T-helper 2 cell treated with Interferon-gamma antibody and Interleukin-4, amounts not matched to agents 5 μg/mL and 100 μg/mL, for 36 hours (primary cell): ENCODE results near the gene PPP1R13L.

Experiments used
- DNase-seq: peaks from one replicate; pipeline ENCODE4 v3.0.0; 2021; ENCODE audit warnings: low spot score
- H3K27ac Mint-ChIP-seq: one replicate; pipeline ENCODE4 v1.8.0; 2021; ENCODE audit warnings: mild to moderate bottlenecking, mixed read lengths
- H3K27me3 Mint-ChIP-seq: one replicate; pipeline ENCODE4 v1.8.0; 2021; ENCODE audit warnings: low read depth, mixed read lengths
- H3K36me3 Mint-ChIP-seq: one replicate; pipeline ENCODE4 v1.8.0; 2021; ENCODE audit warnings: low read depth, mixed read lengths
- H3K4me1 Mint-ChIP-seq: one replicate; pipeline ENCODE4 v1.8.0; 2021; ENCODE audit warnings: low read depth, mixed read lengths
- H3K4me3 Mint-ChIP-seq: one replicate; pipeline ENCODE4 v1.8.0; 2022; ENCODE audit warnings: mild to moderate bottlenecking, moderate library complexity, mixed read lengths
- H3K9me3 Mint-ChIP-seq: one replicate; pipeline ENCODE4 v1.8.0; 2021; ENCODE audit warnings: mixed read lengths

The PPP1R13L gene

DNA sequence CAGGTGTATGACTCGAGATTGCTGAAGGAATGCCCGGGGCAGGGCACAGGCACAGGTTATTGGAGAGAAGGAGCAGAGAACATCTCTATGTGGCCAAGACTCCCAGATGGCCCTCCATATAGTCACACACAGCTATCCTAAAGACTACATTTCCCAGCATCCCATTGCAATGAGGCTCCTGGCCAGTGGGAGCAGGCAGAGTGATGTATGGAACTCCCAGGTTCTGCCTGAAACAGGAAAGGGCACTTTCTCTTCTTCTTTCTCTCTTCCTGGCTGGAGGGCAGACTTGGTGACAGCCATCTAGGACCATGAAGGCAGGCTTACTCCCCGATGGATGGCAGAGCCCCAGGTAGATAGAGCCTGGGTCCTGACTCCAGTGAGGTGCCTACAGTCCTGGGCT is 13.5 kb downstream of the PPP1R13L start:
- H3K27me3 Mint-ChIP-seq: peaks cover 10% of the 10 kb centered on the region
- H3K9me3 Mint-ChIP-seq: no peaks in the 10 kb centered on the region

DNA sequence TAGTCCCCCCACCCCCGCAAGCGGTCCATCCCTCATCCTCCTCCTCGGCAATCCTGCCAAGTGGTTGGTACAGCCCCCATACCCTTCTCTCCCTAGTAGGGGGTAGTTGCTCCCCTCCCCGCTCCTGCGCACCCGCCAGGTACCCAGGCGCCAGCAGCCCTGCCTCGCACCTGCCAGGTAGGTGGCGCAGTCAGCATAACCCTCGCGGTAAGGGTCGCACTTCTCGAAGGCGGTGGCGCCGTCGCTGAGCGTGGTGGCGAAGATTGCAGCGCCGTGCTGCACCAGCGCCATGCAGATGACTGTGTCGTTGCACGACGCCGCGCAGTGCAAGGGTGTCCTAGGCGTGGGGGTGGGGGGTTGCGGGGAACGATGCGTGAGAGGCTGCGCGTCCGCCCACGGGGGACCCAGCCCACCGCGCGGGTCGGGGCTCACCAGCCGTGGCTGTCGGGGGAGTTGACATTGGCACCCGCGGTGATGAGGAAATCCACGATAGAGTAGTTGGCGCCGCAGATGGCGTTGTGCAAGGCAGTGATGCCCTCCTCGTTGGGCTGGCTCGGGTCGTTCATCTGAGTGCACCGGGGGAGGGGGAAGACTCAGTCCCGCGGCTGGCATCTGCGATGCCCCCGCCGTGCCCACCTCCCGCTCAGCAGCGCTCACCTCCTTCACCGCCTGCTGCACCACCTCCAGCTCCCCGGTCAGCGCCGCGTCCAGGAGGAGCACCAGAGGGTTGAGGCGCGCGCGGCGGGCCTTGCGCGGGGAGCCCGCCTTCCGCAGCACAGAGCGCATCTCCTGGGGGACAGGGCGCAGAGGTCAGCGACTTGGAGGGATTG is 19.3 kb downstream of the PPP1R13L start:
- peaks cover 24% of the 10 kb centered on the region for H3K27me3 Mint-ChIP-seq
- H3K36me3 Mint-ChIP-seq: no peaks in the 10 kb centered on the region
- no peak overlapping the region for H3K4me3 Mint-ChIP-seq
- no peaks in the 10 kb centered on the region for H3K4me1 Mint-ChIP-seq
- no peak for DNase-seq
- no peak overlapping the region for H3K27ac Mint-ChIP-seq
- no peaks in the 10 kb centered on the region for H3K9me3 Mint-ChIP-seq

More for the DNA sequence above, 13.5 kb downstream of the PPP1R13L start:
- Mint-ChIP-seq H3K27ac (no peak overlapping the region), H3K36me3 (peaks cover 2% of the 10 kb centered on the region), H3K4me1 (peaks cover 1% of the 10 kb centered on the region), H3K4me3 (no peak overlapping the region)
- DNase-seq: no peak

DNA sequence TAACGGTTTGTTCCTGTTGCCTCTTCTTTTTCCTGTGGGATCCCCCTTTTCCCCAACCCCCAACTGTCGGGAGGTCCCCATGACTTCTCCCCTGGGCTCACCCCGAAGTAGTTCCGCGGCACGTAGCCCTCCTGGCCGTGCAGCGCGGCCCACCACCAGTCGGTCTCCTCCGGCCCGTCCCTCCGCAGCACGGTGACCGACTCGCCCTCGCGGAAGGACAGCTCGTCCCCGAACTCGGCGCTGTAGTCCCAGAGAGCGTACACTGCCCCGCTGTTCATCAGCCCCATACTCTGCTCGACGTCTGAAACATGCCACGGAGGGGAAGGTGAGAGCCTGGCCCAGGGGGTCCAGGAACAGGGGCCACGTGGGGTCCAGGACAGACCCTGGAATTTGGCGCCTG is 22.4 kb downstream of the PPP1R13L start:
- Mint-ChIP-seq H3K27ac (no peak overlapping the region), H3K36me3 (no peaks in the 10 kb centered on the region), H3K4me3 (no peak overlapping the region), H3K9me3 (no peaks in the 10 kb centered on the region), H3K27me3 (peaks cover 21% of the 10 kb centered on the region), H3K4me1 (no peaks in the 10 kb centered on the region)
- DNase-seq: no peak

DNA sequence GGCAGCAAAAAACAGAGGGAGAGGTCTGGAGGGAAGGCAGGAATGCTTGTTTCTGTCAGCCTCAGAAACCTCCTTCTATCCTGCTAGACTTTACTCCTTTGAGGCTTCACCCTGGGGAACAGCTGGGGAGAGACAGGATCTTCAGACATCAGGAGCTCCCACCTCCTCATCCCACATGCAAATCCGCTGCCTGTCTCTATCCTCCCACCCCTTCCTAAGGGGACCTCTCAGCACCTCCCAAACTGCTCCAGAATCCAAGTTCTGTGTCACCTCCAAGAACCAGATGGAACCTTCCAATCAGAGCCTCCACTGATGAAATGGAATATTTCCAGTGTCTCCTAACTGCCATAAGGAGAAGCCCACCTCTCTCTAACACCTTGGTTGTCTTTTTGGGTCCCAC is 24.8 kb downstream of the PPP1R13L start:
- H3K9me3 Mint-ChIP-seq: no peaks in the 10 kb centered on the region
- peaks cover 4% of the 10 kb centered on the region for H3K27me3 Mint-ChIP-seq
- H3K36me3 Mint-ChIP-seq: no peaks in the 10 kb centered on the region
- DNase-seq: no peak
- no peaks in the 10 kb centered on the region for H3K4me1 Mint-ChIP-seq
- no peak overlapping the region for H3K27ac Mint-ChIP-seq
- no peak overlapping the region for H3K4me3 Mint-ChIP-seq

DNA sequence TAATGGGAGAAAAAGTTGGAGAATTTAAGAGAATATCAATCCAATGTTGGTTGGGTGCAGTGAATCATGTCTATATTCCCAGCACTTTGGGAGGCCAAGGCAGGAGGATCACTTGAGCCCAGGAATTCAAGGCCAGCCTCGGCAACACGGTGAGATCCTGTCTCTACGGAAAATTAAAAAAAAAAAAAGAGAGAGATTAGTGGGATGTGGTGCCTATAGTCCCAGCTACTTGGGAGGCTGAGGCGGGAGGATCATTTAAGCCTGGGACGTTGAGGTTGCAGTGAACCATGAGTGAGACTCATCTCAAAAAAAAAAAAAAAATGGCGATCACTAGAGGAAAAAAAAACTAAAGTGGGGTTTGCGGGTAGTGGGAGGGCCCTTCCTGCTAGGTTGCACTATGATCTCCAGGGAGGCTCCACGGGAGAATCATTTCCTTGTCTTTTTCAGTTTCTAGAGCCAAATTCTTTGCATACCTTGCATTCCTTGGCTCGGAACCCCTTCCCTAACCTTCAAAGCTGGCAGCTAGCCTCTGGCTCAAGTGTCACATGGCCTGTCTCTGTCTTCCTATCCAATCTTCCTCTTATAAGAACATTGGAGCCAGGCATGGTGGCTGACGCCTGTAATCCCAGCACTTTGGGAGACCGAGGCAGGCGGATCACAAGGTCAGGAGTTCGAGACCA is 28.7 kb downstream of the PPP1R13L start:
- Mint-ChIP-seq H3K27ac (no peak overlapping the region), H3K9me3 (no peaks in the 10 kb centered on the region), H3K4me1 (no peaks in the 10 kb centered on the region), H3K36me3 (no peaks in the 10 kb centered on the region), H3K27me3 (no peaks in the 10 kb centered on the region), H3K4me3 (no peak overlapping the region)
- no peak for DNase-seq

DNA sequence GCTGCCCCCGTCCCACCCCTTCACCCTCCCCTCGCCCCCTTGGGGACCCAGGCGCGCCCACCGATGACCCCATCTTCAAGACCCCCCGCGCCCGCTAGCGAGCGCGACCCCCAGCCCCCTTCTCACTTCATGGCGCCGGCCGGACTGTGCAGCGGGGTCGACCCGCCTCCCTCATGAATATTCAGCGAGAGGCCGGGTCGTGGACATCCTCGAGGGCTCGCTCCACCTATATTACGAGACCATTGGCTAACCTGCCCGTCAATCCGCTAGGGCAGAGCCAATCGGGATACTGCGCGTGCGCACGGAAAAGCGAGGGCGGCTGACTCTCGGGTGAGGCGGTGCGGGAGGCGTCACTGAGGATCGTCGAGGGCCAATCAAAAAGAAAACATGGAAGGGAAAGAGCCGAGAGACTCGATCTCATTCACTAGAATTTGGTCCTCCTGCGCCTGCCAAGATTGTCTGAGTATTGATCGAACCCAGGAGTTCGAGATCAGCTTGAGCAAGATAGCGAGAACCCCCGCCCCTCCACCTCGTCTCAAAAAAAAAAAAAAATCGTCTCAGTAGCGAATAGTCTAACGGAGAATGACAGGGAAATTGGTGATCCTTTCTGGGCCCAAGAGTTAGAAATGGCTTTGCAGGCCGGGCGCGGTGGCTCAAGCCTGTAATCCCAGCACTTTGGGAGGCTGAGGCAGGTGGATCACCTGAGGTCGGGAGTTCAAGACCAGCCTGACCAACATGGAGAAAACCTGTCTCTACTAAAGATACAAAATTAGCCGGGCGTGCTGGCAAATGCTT is 34.3 kb downstream of the PPP1R13L start, which contains the start of gene ERCC2:
ERCC2 (minus strand) TSS at position 164 of the 795 bp plus-strand sequence; CDS start at position 131, 33 bp downstream.
- Mint-ChIP-seq H3K9me3 (no peaks in the 10 kb centered on the region), H3K4me3 (peak within 1 kb of the TSS; percentile 96), H3K27me3 (no peaks in the 10 kb centered on the region), H3K36me3 (peaks cover 3% of the 10 kb centered on the region), H3K27ac (peak within 1 kb of the TSS; percentile 99), H3K4me1 (peaks cover 11% of the 10 kb centered on the region)
- DNase-seq: peak; percentile 100

DNA sequence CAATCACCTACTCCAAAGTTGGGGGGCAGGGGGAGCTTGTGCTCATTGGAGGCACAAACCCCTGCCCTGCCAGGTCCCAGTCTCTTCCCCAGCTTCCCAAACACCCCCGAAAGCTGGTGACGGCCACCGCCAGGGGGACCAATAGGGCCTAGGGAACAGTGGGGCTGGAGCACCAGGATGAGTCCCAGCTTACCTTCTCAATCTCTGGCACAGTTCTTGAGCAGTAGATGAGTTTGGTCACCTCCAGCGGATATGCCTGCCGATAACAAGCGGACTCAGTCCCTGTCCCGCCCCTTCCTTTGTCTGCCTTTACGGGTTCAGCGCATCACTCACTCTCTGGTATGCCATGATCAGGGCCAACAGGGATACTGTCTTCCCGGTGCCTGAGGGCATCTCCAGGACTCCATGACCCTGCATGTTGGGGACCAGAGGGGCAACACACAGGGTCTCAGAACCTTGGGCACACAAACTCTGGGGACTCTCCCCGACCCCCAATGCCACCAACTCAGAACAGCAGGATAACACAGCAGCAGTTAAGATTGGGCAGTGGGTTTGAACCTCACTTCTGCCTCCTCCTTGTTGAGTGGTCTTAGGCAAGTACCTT is 36.0 kb downstream of the PPP1R13L start:
- Mint-ChIP-seq H3K36me3 (peaks cover 3% of the 10 kb centered on the region), H3K27me3 (no peaks in the 10 kb centered on the region)

DNA sequence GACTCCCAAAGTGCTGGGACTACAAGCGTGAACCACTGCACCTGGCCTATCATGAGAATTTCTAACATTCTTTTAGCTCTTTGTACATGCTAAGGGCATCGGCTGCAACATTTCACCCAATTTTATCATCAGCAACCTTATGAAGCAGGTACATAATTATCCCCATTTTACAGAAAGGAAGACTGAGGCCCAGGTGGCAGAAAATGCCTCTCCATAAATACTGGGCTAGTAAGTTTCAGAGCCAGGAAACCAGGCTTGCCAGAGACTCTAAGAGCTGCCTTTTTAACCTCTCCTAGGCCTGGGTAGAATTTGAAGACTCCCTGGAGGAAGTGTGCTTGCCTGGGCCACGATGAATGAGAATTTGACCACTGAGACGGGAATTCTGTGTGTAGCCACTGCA is 36.7 kb downstream of the PPP1R13L start:
- H3K27ac Mint-ChIP-seq: no peak overlapping the region
- H3K4me1 Mint-ChIP-seq: peaks cover 11% of the 10 kb centered on the region
- no peaks in the 10 kb centered on the region for H3K9me3 Mint-ChIP-seq

More for the DNA sequence above, 36.0 kb downstream of the PPP1R13L start:
- Mint-ChIP-seq H3K9me3 (no peaks in the 10 kb centered on the region), H3K27ac (no peak overlapping the region), H3K4me3 (peak overlapping the region; percentile 65), H3K4me1 (peaks cover 11% of the 10 kb centered on the region)
- no peak for DNase-seq

DNA sequence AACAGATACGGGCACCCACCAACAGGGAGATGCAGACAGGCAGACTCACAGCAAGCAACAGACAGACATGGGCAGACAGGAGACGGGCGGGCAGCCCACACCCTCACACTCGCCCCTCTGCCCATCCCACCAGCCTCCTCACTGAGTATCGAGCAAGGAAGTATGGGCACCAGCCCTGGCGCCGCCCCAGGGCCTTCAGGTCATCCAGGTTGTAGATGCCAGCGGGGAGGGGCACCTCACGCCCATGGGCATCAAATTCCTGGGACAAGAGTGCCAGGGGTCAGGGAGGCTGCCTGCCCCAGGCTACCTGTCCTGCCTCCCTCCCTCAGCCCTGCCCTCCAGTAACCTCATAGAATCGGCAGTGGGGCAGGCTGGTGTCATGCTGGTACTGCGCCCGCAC is 40.2 kb downstream of the PPP1R13L start:
- Mint-ChIP-seq H3K4me3 (no peak overlapping the region), H3K36me3 (peaks cover 6% of the 10 kb centered on the region), H3K4me1 (peaks cover 7% of the 10 kb centered on the region), H3K9me3 (no peaks in the 10 kb centered on the region), H3K27me3 (no peaks in the 10 kb centered on the region), H3K27ac (no peak overlapping the region)
- no peak for DNase-seq

More for the DNA sequence above, 36.7 kb downstream of the PPP1R13L start:
- Mint-ChIP-seq H3K36me3 (peaks cover 3% of the 10 kb centered on the region), H3K4me3 (peak overlapping the region; percentile 8), H3K27me3 (no peaks in the 10 kb centered on the region)
- no peak for DNase-seq

DNA sequence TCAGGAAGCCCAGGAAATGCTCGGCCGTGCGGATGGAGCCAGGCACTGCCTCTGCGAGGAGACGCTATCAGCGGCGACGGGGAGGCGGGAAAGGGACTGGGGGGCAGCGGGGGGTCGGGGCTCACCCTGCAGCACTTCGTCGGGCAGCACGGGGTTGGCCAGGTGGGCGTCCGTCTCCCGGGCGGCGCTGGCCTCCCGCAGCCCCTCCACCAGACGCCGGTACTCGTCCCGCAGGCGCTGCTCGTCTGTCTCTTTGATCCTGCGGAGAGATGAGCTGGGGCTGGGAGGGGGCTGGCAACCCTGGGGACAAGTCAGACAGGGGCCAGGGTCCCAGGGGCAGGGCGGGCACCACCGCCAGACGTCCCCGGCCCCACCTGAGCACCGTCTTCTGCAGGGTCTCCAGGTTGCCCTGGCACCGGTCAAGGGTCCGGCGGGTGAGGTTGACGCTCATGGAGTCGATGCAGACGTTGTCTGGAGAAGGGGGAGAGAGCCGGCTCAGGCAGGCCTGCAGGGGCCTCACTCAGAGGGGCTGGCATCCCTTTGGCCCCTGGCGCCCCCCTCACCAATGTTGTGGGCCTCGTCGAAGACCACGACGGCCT is 40.9 kb downstream of the PPP1R13L start:
- peaks cover 5% of the 10 kb centered on the region for H3K4me1 Mint-ChIP-seq
- no peak for DNase-seq
- H3K9me3 Mint-ChIP-seq: no peaks in the 10 kb centered on the region
- no peaks in the 10 kb centered on the region for H3K27me3 Mint-ChIP-seq
- no peak overlapping the region for H3K4me3 Mint-ChIP-seq
- H3K36me3 Mint-ChIP-seq: peaks cover 6% of the 10 kb centered on the region
- no peak overlapping the region for H3K27ac Mint-ChIP-seq

DNA sequence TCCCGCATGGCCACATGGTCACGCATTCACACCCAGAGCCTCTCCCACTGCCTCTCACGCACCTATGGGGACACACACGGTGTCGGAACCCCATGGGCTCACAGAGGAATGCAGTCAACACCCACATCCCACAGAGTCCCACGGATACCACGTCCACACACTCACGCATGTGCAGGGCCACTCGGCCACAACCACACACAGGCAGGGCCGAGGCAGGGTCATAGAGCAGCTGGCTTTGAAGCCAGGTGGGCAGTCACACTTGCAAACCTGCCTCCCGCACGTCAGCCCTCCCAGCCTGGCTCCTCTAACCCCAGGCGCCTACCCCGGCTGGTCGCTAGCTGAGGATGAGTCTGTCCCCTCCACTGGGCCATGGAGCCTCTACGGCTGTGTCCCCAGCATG is 42.6 kb downstream of the PPP1R13L start:
- Mint-ChIP-seq H3K27ac (no peak overlapping the region), H3K9me3 (no peaks in the 10 kb centered on the region)
- no peak for DNase-seq

DNA sequence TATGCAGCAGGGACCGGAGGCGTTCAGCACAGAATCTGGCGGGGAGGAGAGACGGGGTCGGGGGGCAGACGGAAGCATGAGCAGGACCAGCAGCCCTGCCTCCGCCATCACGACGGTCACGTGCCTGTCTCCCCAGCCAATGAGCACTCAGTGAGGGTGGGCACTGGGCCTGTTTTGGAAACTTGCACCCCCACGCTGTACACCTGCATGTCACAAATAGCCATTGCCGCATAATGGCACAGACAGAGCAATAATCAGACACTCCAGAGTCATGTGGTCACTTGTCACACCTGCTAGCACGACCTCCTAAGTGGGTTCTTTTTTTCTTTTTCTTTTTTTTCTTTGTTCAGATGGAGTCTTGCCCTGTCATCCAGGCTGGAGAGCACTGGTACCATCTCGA is 43.3 kb downstream of the PPP1R13L start:
- peaks cover 11% of the 10 kb centered on the region for H3K36me3 Mint-ChIP-seq
- no peak for DNase-seq

More for the DNA sequence above, 42.6 kb downstream of the PPP1R13L start:
- Mint-ChIP-seq H3K27me3 (no peaks in the 10 kb centered on the region), H3K4me3 (no peak overlapping the region), H3K4me1 (no peaks in the 10 kb centered on the region), H3K36me3 (peaks cover 10% of the 10 kb centered on the region)

DNA sequence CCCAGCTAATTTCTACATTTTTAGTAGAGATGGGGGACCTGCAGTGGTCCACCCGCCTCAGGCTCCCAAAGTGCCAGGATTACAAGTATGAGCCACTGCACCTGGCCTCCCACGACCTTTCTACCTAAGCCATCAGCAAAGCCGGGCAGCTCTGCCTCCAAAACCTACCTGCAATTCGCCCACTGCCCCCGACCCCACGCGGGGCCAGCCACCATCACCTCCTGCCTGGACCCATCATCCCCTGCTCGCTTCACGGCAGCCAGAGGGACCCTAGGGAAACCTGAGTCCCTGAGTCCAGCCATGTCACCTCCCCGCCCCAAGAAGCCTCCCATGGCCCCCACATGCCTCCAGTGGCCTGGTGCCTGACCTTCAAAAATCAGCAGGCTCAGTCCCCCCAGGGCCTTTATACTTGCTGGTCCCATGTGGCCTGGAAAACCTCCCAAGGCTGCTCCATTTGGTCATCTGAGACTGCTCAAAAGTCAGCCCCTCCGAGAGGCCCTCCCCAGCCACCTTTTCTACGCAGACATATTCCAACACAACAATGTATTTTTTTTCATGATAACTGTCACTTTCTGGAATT is 46.6 kb downstream of the PPP1R13L start:
- Mint-ChIP-seq H3K4me3 (no peak overlapping the region), H3K9me3 (no peaks in the 10 kb centered on the region), H3K27ac (no peak overlapping the region), H3K27me3 (no peaks in the 10 kb centered on the region), H3K4me1 (no peaks in the 10 kb centered on the region), H3K36me3 (peaks cover 25% of the 10 kb centered on the region)
- DNase-seq: no peak

More for the DNA sequence above, 43.3 kb downstream of the PPP1R13L start:
- Mint-ChIP-seq H3K9me3 (no peaks in the 10 kb centered on the region), H3K4me1 (no peaks in the 10 kb centered on the region), H3K4me3 (no peak overlapping the region), H3K27ac (no peak overlapping the region), H3K27me3 (no peaks in the 10 kb centered on the region)
